Measurements from ENCODE around the gene PLCG1. TPM values are rescaled to one million over a fixed set of nuclear protein-coding genes. Genes with fewer than 3 reads are reported as not detected.

PLCG1 gene
- total and polyA plus RNA-seq, 2 of the 8 experiments (the other 6 are each of a cell fraction or from before 2014, with no cell fraction given) = 103 to 154 TPM

- Histone ChIP-seq H2BK120ac (replicated peaks; ENCODE audit: low read depth, low read length) (no peak overlapping the region), H2AFZ (ENCODE audit: low read length) (no peak overlapping the region), H2BK20ac (ENCODE audit: low read length) (no peak overlapping the region), H2BK5ac (ENCODE audit: low read depth, low read length) (no peak overlapping the region), H3K14ac (ENCODE audit: insufficient read length) (no peak overlapping the region), H3K79me1 (ENCODE audit: low read depth, low read length) (no peaks in the 10 kb centered on the region), H3K23me2 (ENCODE audit: low read depth, low read length) (no peaks in the 10 kb centered on the region), H3K27me3 (replicated peaks in 1 of 4; ENCODE audit: control insufficient read depth in 3 of 4, extremely low read depth in 1 of 4, insufficient read depth in 3 of 4, low read length in 3 of 4) (no peaks in the 10 kb centered on the region), H3K9ac (replicated peaks in 1 of 4; ENCODE audit: extremely low read depth in 1 of 4, low read depth in 3 of 4, low read length in 3 of 4) (no peak overlapping the region), H3K79me2 (ENCODE audit: control insufficient read depth in 1 of 2, insufficient read depth in 2 of 2, low read length in 2 of 2) (no peaks in the 10 kb centered on the region), H4K91ac (replicated peaks; ENCODE audit: insufficient read length, low read length) (no peak overlapping the region), H3K23ac (ENCODE audit: insufficient read length) (no peak overlapping the region), H3K4me3 (ENCODE audit: extremely low read depth in 1 of 4, insufficient read depth in 2 of 4, low read depth in 3 of 4, low read length in 4 of 4) (no peak overlapping the region), H3K4me2 (ENCODE audit: insufficient read depth in 1 of 2, low read depth in 2 of 2, low read length in 2 of 2) (no peak overlapping the region), H3K4ac (replicated peaks; ENCODE audit: insufficient read length, low read depth, low read length) (no peak overlapping the region), H4K5ac (ENCODE audit: insufficient read length, low read depth, low read length) (no peak overlapping the region), H3K4me1 (replicated peaks in 1 of 4; ENCODE audit: control insufficient read depth in 3 of 4, insufficient read depth in 4 of 4, low read length in 3 of 4) (no peaks in the 10 kb centered on the region), H2AK5ac (ENCODE audit: low read depth, low read length) (no peak overlapping the region), H4K8ac (ENCODE audit: extremely low read depth, insufficient read depth, low read length) (no peak overlapping the region), H3K27ac (ENCODE audit: low read depth, low read length) (no peak overlapping the region), H2BK15ac (ENCODE audit: low read length) (no peak overlapping the region), H2BK12ac (ENCODE audit: low read depth, low read length) (no peak overlapping the region), H3K18ac (ENCODE audit: extremely low read depth, low read length) (no peak overlapping the region), H3K36me3 (ENCODE audit: control insufficient read depth in 2 of 4, insufficient read depth in 4 of 4, low read length in 3 of 4) (no peaks in the 10 kb centered on the region), H4K20me1 (replicated peaks in 1 of 2; ENCODE audit: control insufficient read depth in 1 of 2, insufficient read depth in 2 of 2, low read length in 2 of 2) (no peaks in the 10 kb centered on the region), H3K56ac (replicated peaks; ENCODE audit: insufficient read length, low read depth, low read length) (no peak overlapping the region), H3K9me3 (ENCODE audit: insufficient read depth in 2 of 2, low read depth in 1 of 2, low read length in 1 of 2) (no peaks in the 10 kb centered on the region)
- ChIA-PET POLR2A (ENCODE audit: partially characterized antibody) (no interaction called here), CTCF (ENCODE audit: partially characterized antibody) (interaction anchor here (0.9 to 2.3 kb wide), 3 partner anchors 37 to 114 kb away, joined by 3 to 7 read pairs (median 3); no protein-coding TSS in a partner anchor)
- FAIRE-seq = no peak
- 91% methylated on average over 1 of the region's 1 CpG; no CpG with 5 or more reads in 1 of the 2 experiments for WGBS, 2 experiments (ENCODE audit: extremely low coverage in 1 of 2, insufficient coverage in 1 of 2, insufficient read length in 1 of 2, insufficient replicate concordance in 2 of 2, low coverage in 1 of 2, low lambda C conversion rate in 2 of 2, missing lambda C conversion rate in 1 of 2)
- DNase-seq (ENCODE audit: low read depth in 1 of 2, low spot score in 2 of 2) = no peak
- no peak for TF ChIP-seq KDM1A (IDR thresholded peaks at IDR 0.05; ENCODE audit: borderline replicate concordance, low read length)
- TF ChIP-seq POU5F1 (IDR thresholded peaks at IDR 0.05; ENCODE audit: low read depth, low read length) = no peak
- TF ChIP-seq, protein P1, sequence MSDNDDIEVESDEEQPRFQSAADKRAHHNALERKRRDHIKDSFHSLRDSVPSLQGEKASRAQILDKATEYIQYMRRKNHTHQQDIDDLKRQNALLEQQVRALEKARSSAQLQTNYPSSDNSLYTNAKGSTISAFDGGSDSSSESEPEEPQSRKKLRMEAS (IDR thresholded peaks at IDR 0.05) = no peak
- TF ChIP-seq JUND (IDR thresholded peaks at IDR 0.05; ENCODE audit: low read length) = no peak
- TF ChIP-seq RNF2 (IDR thresholded peaks at IDR 0.05; ENCODE audit: borderline replicate concordance, low read depth, low read length, missing control alignments, poor library complexity, severe bottlenecking) = no peak
- no peak for TF ChIP-seq CBX8 (IDR thresholded peaks at IDR 0.05; ENCODE audit: borderline replicate concordance, low read depth, low read length)
- TF ChIP-seq ASH2L (IDR thresholded peaks at IDR 0.05; ENCODE audit: low read length) = no peak
- TF ChIP-seq EP300 (IDR thresholded peaks at IDR 0.05; ENCODE audit: borderline replicate concordance in 1 of 2, low read depth in 2 of 2, low read length in 2 of 2) = no peak
- TF ChIP-seq SUZ12 (IDR thresholded peaks at IDR 0.05; ENCODE audit: low read length) = no peak
- no peak for TF ChIP-seq EZH2 (IDR thresholded peaks at IDR 0.05; ENCODE audit: low read depth, low read length, severe bottlenecking)
- TF ChIP-seq RXRA (IDR thresholded peaks at IDR 0.05; ENCODE audit: insufficient read depth, low read depth, low read length) = no peak
- TF ChIP-seq JUN (IDR thresholded peaks at IDR 0.05; ENCODE audit: low read depth, low read length) = no peak
Observed at GRCh38 chr20:41213150-41213820, 75.9 kb downstream of the PLCG1 start.
